Left ventricle myocardium superior (tissue), 1 donor: Measurements from ENCODE around the gene SWT1. TPM values are rescaled to one million over a fixed set of nuclear protein-coding genes. Genes with fewer than 3 reads are reported as not detected.

Source experiments
- ATAC-seq: fragments of 200-7000 bp; cut with Tn5 transposase; one replicate; pipeline ENCODE4 v1.9.1; 2020; ENCODE audit warnings: mild to moderate bottlenecking, moderate library complexity
- DNase-seq: peaks from one replicate; pipeline ENCODE4 v3.0.0-alpha.2; 2020
- intact Hi-C: fragments of 100-400 bp; cut with micrococcal nuclease; formaldehyde crosslinking; loops from one replicate; pipeline ENCODE4 v1.11.0; 2022
- long read RNA-seq: library from polyadenylated mRNA; unstranded; transcript quantifications from one replicate; pipeline ENCODE4 v2.0.0, GENCODE V29; 2021
- total RNA-seq: library from RNA; stranded (reverse); fragmentation: NEBNext Ultra II Directional; extraction: Animal tissue kit (Norgen Biotek cat#: 25700); gene quantifications from one replicate; pipeline ENCODE4 v1.2.1, GENCODE V29; 2021
- donor health status: DM: no; HTN: yes; CAD: no; lungs with severe emphysema.

The SWT1 gene
- total RNA-seq: 6.8 TPM
- long read RNA-seq, partial matches to known transcripts: 2 of 13 reads
- long read RNA-seq, other reads (novel, unspliced or antisense): 9 of 13 reads

DNA sequence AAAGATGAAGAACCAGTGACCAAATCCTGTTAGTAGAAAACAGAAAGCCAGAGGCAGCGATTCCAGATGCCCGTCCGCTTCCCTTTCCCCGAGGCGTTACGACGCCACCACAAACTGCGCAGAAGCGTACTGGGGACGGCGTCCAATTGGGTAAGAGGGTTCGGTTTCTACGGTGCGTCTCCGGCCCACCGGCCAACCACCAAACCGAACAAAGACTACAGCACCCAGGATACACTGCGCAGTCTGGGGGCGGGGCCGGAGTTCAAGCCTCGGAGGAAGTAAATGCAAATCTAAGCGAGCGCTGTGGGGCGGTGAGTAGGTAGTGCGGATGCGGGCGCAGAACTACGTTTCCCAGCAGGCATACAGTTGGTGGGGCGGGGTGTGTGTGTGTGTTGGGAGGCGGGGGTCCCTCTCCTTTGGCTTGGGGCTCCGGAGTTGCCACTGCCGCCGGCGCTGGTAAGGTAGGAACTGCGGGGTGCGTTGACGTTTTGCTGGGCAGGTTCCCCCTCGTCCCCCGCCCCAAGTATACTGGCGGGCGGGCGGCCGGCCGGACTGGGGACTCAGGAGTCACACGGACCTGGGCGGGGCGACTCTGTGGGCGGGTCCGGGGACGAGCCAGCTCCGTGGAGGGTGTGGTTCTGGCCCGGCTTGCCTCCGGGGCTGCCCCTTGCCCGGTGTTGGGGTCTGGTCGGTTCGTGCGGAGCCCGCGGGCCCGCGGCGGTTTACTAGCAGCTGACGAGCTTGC is at the start of gene SWT1, which contains the start of gene TRMT1L:
Gene SWT1, plus strand, starts transcription at position 314 of the 745 bp plus-strand sequence. CDS start 3,675 bp downstream, outside the sequence.
Gene TRMT1L, minus strand, starts transcription at position 100 of the 745 bp plus-strand sequence. CDS start 241 bp downstream, outside the sequence.
- intact Hi-C loops: no loop called here
- ATAC-seq (peak; percentile 96), DNase-seq (peak; percentile 99)

DNA sequence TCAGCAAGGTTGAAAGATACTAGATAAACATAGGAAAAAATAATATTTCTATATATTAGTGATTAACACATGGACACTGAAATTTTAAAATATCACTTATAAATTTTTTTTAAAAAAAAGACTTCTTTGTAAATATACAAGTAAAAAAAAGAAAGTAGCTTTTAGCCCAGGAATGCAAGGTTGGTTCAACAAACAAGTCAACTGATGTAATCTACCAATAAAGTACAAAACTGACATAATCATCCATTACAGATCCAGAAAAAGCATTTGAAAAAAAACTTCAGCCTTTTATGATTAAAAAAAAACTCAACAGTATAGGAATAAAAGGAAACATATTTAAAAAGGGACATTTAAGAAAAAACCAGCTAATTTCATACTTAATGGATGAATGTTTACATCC is 48.6 kb upstream of the SWT1 start:
- ATAC-seq: no peak
- intact Hi-C loops: no loop called here
- DNase-seq: no peak

DNA sequence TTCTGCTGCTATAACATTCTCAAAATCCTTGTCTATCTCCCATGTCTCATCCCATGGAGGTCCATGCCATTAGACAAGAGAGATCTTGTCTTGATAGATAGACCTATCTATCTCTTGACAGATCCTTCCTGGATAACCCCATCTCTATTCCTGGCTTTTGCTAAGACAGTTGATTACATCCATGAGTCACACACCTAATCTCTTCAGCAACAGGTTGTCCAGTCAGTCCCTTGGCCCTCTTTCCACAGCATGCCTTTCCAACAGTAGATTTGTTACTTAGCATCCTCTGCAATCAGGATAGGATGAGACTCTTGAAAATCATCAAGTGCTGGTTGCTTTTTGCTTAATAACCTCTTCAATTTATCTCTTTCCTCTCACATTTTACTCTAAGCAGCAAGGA is 46.8 kb upstream of the SWT1 start:
- intact Hi-C loops: no loop called here
- ATAC-seq (no peak), DNase-seq (no peak)

- no peak for DNase-seq
- intact Hi-C loops: no loop called here
- ATAC-seq: no peak
Measured at GRCh38 chr1:185111873-185112272, 45.1 kb upstream of the SWT1 start.

GRCh38 chr1:185112356-185112755 is 44.6 kb upstream of the SWT1 start:
- DNase-seq: no peak
- intact Hi-C loops: no loop called here
- ATAC-seq: no peak

- intact Hi-C loops: no loop called here
- ATAC-seq (no peak), DNase-seq (no peak)
Measured at GRCh38 chr1:185129708-185130107, 27.3 kb upstream of the SWT1 start.

GRCh38 chr1:185132534-185132933 is 24.4 kb upstream of the SWT1 start:
- ATAC-seq (no peak), DNase-seq (no peak)
- intact Hi-C loops: no loop called here

- no peak for DNase-seq
- intact Hi-C loops: no loop called here
- ATAC-seq: no peak
Measured at GRCh38 chr1:185137896-185138545, 18.9 kb upstream of the SWT1 start.

DNA sequence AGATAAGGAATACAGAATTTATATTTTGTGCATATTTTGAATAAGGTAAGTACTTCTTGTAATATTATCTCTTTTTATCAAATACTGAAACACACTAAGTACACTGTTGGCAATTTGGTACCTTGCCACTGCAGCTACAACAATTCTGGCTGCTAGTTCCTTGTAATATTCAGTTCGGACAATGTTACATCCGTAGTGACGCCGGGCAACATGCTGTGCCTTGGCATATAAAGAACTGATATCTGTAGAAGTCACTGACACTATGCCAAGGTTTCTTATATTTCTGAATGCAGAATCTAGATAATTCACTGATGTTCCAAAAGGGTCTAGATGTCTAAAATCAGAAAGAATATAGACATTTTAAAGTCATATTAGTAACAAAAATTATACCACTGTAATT is 17.7 kb upstream of the SWT1 start:
- intact Hi-C loops: no loop called here
- DNase-seq (no peak), ATAC-seq (no peak)

- no peak for ATAC-seq
- intact Hi-C loops: no loop called here
Measured at GRCh38 chr1:185144233-185144632, 12.7 kb upstream of the SWT1 start.

DNA sequence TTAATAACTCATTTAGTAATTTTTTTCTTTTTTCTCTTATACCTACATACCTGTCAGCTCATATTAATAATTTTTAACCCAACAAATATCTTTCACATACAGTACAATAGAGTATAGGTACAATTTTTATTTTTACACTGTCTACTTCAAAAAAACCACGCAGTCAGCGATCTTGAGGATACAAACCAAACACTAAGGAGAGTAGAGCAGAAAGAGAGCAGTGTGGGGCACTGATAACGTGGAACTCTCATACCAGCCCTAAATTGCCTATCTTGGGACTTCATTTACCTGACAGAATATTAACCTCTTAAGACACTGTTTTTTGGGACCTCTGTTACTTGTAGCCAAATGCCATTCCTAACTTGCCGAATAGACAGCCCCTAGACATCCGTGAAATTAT is 5.8 kb upstream of the SWT1 start:
- no peak for ATAC-seq
- intact Hi-C loops: no loop called here

More at GRCh38 chr1:185144233-185144632, 12.7 kb upstream of the SWT1 start:
- no peak for DNase-seq

GRCh38 chr1:185152187-185152767 is 4.7 kb upstream of the SWT1 start:
- DNase-seq: no peak
- intact Hi-C loops: no loop called here
- no peak for ATAC-seq

More for the DNA sequence above, 5.8 kb upstream of the SWT1 start:
- no peak for DNase-seq

DNA sequence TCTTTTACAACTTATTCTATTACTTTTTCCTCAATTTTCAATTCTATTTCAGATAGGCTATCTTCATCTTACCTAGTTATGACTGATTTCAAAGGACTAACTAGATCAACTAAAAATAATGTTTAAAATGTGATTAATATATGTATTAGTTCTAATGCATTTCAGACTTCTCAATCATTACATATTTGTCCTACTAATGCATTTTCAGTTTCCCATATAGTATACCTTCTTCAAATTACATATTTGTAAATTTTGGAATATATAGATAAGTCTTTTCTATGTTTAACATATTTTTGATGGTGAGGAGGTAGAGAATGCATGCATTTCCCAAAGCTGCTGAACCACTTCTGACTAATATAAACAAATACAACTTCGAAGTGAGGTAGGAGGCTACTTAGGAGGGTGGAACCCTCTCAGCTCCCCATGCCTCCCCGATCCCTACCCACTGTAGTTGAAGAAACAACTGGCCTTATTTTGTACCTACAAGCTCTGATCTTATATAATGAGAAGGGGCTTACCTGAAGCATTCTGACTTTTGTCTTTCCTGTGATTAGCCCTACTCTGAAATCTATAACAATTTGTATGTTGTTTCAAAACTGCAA is 2.0 kb upstream of the SWT1 start:
- DNase-seq (no peak), ATAC-seq (no peak)
- intact Hi-C loops: no loop called here

DNA sequence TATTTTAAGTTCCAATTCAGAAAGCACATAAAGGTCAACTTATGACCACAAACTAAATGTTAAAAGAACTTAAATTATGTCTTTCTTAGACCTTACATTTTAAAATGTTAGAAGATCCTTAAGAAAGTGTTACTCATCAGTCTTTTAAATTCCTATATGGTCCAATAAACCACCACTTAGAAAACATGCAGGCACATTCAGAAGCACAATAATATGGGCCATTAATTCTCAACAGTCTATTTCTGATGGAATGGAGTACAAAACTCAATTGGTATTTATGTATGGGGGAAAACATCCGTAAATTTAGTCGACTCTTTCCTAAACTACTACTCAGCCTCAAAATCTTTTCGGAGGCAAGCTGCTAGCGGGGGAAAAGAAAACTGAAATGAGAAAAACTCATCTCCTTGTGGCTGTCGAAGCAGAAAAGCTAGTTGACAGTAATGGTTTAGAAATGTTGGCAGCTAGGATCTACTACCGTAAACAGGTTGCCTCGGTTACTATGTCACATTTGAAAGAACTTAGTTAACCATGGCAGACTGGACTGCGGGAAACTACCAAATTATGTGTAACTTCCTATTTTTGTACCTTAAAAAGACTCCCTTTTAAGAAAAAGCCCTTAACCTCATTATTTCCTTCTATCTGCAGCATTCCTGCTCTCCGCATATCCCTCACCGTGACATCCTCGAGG is 1.2 kb upstream of the SWT1 start:
- DNase-seq (no peak), ATAC-seq (no peak)
- intact Hi-C loops: no loop called here

- peak; percentile 56 for ATAC-seq
- intact Hi-C loops: no loop called here
- DNase-seq: no peak
Measured at GRCh38 chr1:185156288-185156853, 596 bp upstream of the SWT1 start.

GRCh38 chr1:185157599-185158412 is 839 bp downstream of the SWT1 start:
- ATAC-seq: no peak
- DNase-seq: no peak
- intact Hi-C loops: no loop called here

DNA sequence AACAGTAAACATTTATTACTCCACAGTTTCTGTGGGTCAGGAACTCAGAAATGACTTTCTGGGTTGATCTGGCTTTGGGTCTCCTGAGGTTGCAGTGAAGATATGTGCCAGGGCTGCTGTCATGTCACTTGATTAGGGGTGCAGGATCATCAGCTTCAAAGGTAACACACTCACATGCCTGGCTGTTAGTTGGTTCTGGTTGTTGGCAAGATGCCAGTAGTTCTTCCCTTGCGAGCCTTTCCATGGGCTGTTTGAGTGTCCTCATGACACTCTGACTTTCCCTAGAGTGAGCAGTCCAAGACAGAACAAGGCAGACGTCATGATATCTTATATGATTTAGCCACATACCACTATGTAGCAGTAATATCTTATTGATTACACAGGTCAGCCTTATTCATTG is 1.8 kb downstream of the SWT1 start:
- intact Hi-C loops: no loop called here
- DNase-seq (no peak), ATAC-seq (no peak)

- intact Hi-C loops: no loop called here
- no peak for ATAC-seq
Measured at GRCh38 chr1:185159966-185160365, 3.0 kb downstream of the SWT1 start.

More at GRCh38 chr1:185159966-185160365, 3.0 kb downstream of the SWT1 start:
- DNase-seq: no peak
